ENCODE results near the gene SDC1.

Gene SDC1

DNA sequence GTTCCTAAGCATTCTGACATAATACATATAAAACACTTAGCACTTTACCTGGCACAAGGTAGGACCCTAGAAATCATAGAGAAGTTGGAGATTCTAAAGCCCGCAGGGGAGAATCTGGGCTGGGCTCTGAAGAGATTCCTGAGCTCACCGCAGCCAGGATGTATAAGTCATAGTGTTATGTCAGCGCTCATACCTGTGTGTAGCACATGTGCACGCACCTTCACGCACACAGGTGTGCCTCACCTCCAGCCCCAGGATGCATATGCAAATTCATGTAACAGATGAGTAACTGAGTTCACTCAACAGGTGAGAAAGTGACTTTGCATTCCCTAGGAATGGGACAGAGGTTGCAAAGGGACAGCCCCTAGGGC lies 7.9 kb upstream of the SDC1 start:
- TF ChIP-seq, protein P1, sequence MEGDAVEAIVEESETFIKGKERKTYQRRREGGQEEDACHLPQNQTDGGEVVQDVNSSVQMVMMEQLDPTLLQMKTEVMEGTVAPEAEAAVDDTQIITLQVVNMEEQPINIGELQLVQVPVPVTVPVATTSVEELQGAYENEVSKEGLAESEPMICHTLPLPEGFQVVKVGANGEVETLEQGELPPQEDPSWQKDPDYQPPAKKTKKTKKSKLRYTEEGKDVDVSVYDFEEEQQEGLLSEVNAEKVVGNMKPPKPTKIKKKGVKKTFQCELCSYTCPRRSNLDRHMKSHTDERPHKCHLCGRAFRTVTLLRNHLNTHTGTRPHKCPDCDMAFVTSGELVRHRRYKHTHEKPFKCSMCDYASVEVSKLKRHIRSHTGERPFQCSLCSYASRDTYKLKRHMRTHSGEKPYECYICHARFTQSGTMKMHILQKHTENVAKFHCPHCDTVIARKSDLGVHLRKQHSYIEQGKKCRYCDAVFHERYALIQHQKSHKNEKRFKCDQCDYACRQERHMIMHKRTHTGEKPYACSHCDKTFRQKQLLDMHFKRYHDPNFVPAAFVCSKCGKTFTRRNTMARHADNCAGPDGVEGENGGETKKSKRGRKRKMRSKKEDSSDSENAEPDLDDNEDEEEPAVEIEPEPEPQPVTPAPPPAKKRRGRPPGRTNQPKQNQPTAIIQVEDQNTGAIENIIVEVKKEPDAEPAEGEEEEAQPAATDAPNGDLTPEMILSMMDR (IDR thresholded peaks at IDR 0.05; ENCODE audit: low read depth, low read length): no peak
- H3K4me3 ChIP-seq (ENCODE audit: low read depth, low read length): no peak overlapping the region

DNA sequence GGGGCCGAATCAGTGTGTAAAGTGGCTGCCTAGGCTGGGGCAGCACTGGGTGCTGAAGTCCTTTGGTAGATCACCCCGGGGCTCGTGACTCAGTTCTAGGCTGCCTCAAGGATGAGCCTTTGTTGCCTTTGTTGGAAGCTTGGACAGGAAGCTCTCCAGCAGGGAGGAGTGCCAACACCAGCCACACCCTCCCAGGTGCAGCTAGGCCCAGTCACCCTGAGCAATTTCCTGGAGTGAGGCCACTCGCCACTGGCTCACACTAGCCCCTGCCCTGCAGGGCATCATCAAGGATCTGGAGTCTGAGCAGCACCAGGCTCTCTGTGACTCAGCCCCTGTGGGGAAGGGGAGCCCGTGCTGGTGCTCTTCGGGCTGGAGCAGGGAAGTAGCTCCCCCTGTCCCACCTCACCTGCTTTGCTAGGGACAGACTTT lies 6.7 kb upstream of the SDC1 start:
- TF ChIP-seq, protein P1 (IDR thresholded peaks at IDR 0.05; ENCODE audit: low read depth, low read length): no peak
- H3K4me3 ChIP-seq (ENCODE audit: low read depth, low read length): no peak overlapping the region

DNA sequence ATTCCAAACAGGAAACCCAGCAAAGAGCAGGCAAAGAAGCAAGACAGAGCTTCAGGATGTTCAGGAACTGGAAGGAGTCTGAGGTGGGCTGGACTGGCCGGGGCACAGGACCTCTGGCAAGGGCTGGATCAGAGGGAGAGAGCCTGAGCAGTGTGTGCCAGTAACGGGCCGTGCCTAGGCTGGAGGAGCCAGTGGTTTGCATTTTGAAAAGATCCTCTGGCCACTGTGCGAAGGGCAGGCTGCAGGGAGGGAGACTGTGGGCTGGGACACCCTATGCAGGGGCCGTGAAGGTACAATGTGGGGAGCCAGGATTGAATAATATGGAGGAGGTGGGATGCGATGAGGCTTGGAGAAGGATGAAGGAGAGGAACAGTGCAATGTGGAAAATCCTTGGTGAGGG lies 6.2 kb upstream of the SDC1 start:
- TF ChIP-seq, protein P1 (IDR thresholded peaks at IDR 0.05; ENCODE audit: low read depth, low read length): no peak

DNA sequence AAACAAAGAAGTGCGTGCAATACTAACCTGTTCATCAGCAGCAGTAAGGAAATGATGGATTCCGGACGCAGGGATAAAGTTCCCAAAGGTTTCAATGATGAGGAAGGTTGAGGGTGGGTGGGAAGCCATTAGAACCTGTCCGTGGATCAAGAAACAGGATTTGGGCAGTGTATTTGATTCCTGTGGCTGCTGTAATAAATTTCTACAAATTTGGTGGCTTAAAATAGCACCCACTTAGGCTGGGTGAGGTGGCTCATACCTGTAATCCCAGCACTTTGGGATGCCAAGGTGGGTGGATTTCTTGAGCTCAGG lies 5.1 kb upstream of the SDC1 start:
- H3K4me3 ChIP-seq (ENCODE audit: low read depth, low read length): no peak overlapping the region
- TF ChIP-seq, protein P1 (IDR thresholded peaks at IDR 0.05; ENCODE audit: low read depth, low read length): no peak

More for the DNA sequence above, 6.2 kb upstream of the SDC1 start:
- no peak overlapping the region for H3K4me3 ChIP-seq (ENCODE audit: low read depth, low read length)

DNA sequence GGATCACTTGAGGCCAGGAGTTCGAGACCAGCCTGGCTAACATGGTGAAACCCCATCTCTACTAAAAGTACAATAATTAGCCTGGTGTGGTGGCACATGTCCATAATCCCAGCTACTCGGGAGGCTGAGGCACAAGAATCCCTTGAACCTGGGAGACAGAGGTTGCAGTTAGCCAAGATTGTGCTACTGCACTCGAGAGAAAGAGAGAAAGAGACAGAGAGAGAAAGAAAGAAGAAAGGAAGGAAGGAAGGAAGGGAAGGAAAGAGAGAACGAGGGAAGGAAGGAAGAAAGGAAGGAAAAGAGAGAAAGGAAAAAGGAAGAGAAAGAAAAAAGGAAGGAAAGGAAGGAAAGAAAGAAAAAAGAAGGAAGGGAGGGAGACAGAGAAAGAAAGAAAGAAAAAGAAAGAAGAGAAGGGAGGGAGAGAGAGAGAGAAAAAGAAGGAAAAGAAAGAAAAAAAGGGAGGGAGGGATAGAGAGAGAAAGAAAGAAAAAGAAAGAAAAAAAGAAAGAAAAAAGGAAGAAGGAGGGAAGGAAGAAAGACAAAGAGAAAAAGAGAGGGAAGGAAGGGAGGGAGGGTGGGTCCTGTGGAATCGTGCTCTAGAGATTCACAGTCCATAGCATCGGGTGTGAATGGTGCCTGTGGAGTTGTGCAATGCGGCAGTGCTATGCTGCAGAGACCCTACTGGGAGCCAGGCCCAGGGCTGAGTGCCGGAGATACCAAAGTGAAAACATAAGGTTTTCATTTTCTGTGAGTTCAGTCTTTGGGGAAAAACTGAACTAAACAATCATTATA lies 4.6 kb upstream of the SDC1 start:
- TF ChIP-seq, protein P1 (IDR thresholded peaks at IDR 0.05; ENCODE audit: low read depth, low read length): no peak
- H3K4me3 ChIP-seq (ENCODE audit: low read depth, low read length): no peak overlapping the region

DNA sequence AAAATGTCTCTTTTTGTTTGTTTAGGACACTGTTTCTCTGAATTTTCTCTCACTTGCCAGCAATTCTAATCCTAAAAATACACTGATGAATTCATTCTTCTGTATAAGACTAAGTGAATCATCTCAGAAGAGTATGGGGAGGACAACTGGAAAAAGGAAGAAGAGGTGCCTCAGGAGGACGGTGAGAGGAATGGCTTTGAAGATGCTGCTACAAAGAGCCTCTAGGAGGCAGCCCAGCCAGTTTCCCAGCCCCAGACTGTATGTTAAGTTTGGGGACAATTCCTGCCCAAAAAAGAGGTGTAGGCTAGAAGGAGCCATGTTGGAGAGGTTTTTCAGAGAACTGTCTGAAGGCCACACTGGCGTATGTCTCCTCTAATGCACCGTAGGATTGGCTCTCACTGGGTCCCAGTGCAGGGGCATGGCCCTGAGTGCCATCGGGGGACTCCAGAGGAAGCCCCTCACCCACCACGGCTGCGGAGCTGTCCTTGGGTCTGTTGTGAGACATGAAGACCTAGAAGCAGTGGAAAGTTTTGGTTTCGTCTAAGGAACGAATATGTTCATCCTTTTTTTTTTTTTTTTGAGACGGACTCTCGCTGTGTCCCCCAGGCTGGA lies 3.1 kb upstream of the SDC1 start:
- H3K4me3 ChIP-seq (ENCODE audit: low read depth, low read length): no peak overlapping the region
- TF ChIP-seq, protein P1 (IDR thresholded peaks at IDR 0.05; ENCODE audit: low read depth, low read length): no peak

DNA sequence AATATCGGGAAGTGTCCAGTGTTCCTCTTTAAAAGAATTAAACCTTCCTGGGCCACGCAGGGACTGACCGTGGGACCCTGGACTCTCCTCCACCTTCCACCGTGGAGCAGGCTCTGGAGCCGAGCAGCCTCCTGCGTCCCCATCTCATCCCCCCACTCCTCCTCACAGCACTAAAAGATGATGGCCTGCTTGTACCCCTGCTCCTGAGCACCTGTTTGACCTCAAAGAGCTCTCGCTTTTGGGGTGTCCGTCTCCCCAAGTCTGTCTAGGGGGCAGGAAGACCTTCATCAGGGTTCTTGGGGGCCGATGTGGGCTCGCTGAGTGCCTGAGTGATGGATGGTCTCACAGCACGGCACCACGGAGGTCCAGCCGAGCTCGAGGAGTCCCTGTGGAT lies 1.2 kb upstream of the SDC1 start:
- TF ChIP-seq, protein P1 (IDR thresholded peaks at IDR 0.05; ENCODE audit: low read depth, low read length): no peak
- no peak overlapping the region for H3K4me3 ChIP-seq (ENCODE audit: low read depth, low read length)

Measured in WI38 (cell line).